NCI-H146 treated with DMSO at 0.1 percent for 48 hours (cell line): ENCODE data around the gene CSNK1D.
A peak's percentile ranks its signal among the peaks of the same experiment; 100 is the strongest.
"Not testable (repeated sequence)": the region's sequence is repeated elsewhere in the genome, so short reads cannot be mapped to it uniquely, and the experiment has no call there.

Source experiments
- DNase-seq: peaks from one replicate; lab custom pipeline; 2025; ENCODE audit not compliant: unreplicated experiment; lab: John Stamatoyannopoulos, UW

The CSNK1D gene

GRCh38 chr17:82216301-82217119, 57.0 kb downstream of the CSNK1D start:
- no peak for DNase-seq

- no peak for DNase-seq
Observed at GRCh38 chr17:82215972-82216300, 57.6 kb downstream of the CSNK1D start.

DNA sequence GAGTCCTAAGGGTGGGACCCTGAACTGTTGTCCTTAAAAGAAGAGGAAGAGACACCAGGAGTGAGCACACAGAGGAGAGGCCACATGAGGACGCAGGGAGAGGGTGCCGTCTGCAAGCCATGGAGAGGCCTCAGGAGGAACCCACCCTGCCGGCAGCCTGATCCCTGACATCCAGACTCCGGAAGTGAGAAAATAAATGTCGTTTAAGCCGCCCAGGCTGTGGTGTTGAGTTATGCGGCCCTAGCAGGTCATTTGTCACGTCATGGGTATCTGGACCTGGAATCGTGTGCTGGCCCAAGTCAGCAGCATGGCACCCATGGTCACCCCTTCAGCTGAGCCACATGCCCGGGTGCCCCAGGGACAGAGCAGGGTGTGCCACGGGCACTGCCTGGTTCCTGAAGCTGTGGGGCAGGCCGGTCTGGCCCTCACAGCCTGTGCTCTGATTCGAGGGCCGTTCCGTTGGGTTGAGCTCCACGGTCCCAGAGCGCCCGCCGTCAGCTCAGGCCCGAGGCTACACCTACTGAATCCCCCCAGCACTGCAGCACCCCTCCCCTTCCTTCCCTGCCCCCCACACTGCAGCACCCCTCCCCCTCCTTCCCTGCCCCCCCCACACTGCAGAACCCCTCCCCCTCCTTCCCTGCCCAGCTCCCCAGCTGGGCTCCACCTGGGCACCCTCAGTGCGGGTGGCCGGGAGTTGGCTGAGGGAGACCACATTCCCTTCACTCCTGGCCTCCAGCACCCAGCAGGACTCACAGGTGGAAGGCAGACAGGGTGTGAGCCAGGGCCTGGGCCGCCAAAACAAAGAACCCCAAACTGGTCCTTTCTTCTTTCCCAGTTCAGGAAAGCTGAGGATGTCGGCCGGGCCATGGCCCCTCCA, 58.2 kb downstream of the CSNK1D start:
- no peak for DNase-seq

DNA sequence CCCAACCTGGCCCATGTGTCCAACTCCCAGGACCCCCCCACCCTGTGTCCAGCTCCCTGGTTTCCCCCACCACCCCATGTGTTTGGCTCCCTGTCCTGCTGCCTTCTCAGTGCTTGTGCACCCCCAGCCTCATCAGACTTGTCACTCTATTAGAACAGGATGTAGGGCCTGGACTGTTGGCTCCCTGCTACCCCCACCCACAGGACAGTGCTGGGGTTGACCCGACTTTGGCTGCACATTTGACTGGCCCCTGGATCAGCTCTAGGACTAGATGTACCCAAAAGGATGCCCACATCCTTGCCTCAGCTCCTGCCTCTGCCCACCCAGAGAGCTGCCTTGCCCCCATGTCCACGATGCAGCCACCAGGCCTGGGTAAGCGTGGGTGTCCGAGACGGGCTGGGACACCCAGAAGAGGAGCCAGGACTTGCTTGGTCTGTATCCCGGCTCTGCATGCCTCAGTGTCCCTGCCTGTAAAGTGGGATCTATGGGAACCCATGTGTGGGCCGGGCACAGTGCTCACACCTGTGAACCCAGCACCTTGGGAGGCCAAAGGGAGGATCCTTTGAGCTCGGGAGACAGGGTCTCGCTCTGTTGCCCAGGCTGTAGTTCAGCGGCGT, 59.4 kb downstream of the CSNK1D start:
- DNase-seq = no peak

GRCh38 chr17:82213251-82214011, 60.1 kb downstream of the CSNK1D start:
- no peak for DNase-seq

GRCh38 chr17:82212331-82213250, 60.9 kb downstream of the CSNK1D start, which contains the start of gene CCDC57:
TSS of gene CCDC57 (minus strand) at chr17:82212842. CDS start at chr17:82201944, 10,898 bp downstream.
- no peak for DNase-seq

DNA sequence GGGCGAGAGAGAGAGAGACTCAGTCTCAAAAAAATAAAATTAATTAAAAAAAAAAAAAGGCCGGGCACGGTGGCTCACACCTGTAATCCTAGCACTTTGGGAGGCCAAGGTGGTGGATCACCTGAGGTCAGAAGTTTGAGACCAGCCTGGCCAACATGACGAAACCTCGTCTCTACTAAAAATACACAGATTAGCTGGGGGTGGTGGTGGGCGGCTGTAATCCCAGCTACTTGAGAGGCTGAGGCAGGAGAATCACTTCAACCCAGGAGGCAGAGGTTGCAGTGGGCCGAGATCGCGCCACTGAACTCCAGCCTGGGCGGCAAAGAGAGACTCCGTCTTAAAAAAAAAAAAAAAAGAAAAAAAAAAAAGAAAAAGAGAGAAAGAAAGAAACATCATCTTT, 62.8 kb downstream of the CSNK1D start:
- DNase-seq = not testable (repeated sequence)

GRCh38 chr17:82205720-82206508, 67.6 kb downstream of the CSNK1D start:
- peak; percentile 76 for DNase-seq

DNA sequence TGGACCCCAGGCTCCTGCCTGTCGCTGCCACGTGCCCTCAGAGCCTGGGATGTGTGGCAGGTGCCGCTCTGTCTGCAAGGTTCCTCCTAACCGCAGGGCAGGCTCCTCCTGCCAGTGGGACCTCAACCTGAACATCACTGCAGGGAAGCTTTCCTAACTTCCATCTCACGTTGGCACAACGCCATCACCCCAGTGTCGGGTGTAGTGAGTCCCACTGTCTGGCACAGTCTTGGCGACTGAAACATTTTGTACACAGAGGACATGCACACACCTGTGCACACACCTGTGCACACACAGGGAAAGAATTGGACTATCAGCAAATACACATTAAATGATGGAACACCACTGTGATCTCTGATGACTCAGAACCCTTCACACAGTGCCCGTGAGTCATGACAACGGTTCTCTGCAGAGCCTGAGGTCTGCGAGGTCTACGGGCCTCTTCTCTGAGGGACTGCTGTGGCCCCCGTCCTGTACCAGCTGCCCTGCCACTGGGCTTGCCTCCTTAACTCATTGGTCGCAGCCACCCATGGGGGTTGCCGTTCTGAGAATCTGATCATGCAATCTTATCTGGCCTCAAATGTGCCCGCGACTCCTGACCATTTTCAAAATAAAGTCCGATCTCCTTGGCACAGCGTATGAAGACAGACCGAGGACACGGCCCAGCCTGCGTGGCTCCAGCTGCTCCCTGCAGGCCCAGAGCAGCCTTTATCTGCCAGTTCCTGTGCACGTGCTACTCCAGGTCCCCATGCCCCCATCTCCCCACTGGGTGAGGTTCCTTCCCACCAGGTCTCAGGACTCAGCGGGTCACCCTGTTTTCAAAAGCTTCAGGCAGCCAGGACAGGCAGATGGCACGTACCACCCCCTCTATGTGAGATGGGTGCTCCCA, 68.4 kb downstream of the CSNK1D start:
- peak; percentile 79 for DNase-seq

- no peak for DNase-seq
Observed at GRCh38 chr17:82203920-82204319, 69.6 kb downstream of the CSNK1D start.

DNA sequence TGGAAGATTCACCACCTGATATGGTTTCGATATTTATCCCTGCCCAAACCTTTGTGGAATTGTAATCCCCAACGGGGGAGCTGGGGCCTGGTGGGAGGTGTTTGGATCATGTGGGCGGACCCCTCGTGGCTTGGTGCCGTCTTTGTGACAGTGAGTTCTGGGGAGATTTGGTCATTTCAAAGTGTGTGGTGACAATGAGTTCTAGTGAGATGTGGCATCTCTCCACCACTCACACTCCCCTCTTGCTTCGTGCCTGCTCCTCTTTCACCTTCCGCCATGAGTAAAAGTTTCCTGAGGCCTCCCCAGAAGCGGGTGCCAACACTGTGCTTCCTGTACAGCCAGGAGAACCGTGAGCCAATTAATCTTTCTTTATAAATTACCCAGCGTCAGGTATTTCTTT, 70.5 kb downstream of the CSNK1D start:
- no peak for DNase-seq

DNA sequence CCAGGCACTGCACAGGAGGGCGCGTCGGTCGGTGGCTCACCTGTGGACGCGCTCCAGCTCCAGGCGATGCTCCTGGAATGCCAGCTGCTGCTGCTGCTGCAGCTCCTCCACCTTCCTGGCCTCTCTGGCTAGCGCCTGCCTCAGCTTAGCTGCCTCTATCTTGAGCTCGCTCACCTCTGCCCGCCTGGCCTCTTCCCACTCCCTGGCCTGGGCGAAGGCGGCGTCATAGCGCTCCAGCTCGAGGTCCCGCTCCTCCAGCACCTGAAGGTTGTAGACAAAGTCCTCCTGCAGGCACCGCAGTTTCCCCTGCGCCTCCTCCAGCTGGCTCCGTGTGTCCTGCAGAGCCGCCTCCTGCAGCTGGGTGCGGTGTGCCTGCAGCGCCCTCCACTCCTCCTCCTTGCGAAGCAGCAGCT, 72.0 kb downstream of the CSNK1D start:
- no peak for DNase-seq

- no peak for DNase-seq
Observed at GRCh38 chr17:82200743-82201497, 72.6 kb downstream of the CSNK1D start.

DNA sequence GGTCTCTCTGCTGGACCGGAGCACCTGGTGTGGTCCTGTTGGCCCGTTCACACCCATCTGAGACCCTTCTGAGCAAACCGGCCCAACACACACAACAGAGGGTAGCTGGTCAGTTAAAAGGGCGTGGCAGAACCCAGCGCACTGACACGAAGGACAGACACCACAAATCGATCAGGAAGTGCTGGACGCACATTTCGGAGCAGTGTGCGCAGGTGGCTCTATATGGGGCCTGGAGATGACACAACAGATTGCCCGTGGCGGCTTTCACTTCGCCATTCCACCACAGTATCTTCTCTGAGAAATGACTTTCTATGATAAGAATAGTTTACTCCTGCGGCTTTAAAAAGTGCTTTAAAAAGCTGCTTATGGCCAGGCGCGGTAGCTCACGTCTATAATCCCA, 73.4 kb downstream of the CSNK1D start:
- no peak for DNase-seq

DNA sequence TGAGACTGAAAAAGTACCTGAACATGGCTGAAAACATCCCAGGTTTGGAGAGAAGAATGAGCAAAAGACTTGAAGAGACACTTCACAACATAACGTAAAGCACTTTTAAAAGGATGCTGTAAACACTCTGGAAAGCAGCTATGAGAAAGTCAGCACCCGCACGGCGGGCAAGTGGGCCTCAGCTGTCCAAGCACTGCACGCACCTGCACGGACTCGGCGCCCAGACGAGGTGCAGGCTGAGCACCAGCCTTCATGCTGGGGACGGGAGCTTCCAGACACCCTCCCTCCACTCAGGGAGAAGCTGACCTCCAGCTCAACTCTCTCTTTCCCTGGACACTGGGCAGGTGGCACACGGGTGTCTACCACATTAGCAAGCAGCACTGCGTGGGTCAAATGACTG, 74.0 kb downstream of the CSNK1D start:
- no peak for DNase-seq

- no peak for DNase-seq
Observed at GRCh38 chr17:82198092-82198491, 75.4 kb downstream of the CSNK1D start.
